Endothelial cell (in vitro differentiated cells): ENCODE data around the gene SIVA1. TPM values are rescaled to one million over a fixed set of nuclear protein-coding genes. Genes with fewer than 3 reads are reported as not detected.
A peak's percentile ranks its signal among the peaks of the same experiment; 100 is the strongest.

Experiments
- DNase-seq: peaks from one replicate; pipeline ENCODE4 v3.0.0; 2021; ENCODE audit warnings: low spot score
- H3K27ac Mint-ChIP-seq: one replicate; pipeline ENCODE4 v1.8.0; 2021; ENCODE audit warnings: mixed read lengths, inconsistent platforms; ENCODE audit not compliant: unreplicated experiment
- H3K27me3 Mint-ChIP-seq: one replicate; pipeline ENCODE4 v1.8.0; 2021; ENCODE audit warnings: mild to moderate bottlenecking, moderate library complexity, mixed read lengths, inconsistent platforms; ENCODE audit not compliant: unreplicated experiment
- H3K36me3 Mint-ChIP-seq: one replicate; pipeline ENCODE4 v1.8.0; 2021; ENCODE audit warnings: mild to moderate bottlenecking, low read depth, mixed read lengths, inconsistent platforms; ENCODE audit not compliant: unreplicated experiment
- H3K4me1 Mint-ChIP-seq: one replicate; pipeline ENCODE4 v1.8.0; 2021; ENCODE audit warnings: mild to moderate bottlenecking, mixed read lengths, inconsistent platforms; ENCODE audit not compliant: unreplicated experiment
- H3K4me3 Mint-ChIP-seq: one replicate; pipeline ENCODE4 v1.8.0; 2021; ENCODE audit warnings: mild to moderate bottlenecking, mixed read lengths, inconsistent platforms; ENCODE audit not compliant: unreplicated experiment
- H3K9me3 Mint-ChIP-seq: one replicate; pipeline ENCODE4 v1.8.0; 2021; ENCODE audit warnings: mixed read lengths, inconsistent platforms; ENCODE audit not compliant: unreplicated experiment
- CTCF ChIP-seq: fragments of 200-600 bp; sonication (generic); IDR thresholded peaks from one replicate; pipeline ENCODE4 v1.5.0; 2021; ENCODE audit warnings: antibody characterized with exemption; ENCODE audit not compliant: unreplicated experiment
- total RNA-seq: library from RNA; stranded (reverse); fragmentation: NEBNext Ultra II Directional; extraction: Animal tissue kit (Norgen Biotek cat#: 25700); gene quantifications from one replicate; pipeline ENCODE4 v1.2.1, GENCODE V29; 2021; ENCODE audit not compliant: unreplicated experiment

SIVA1 gene
- total RNA-seq, 1 donor from 2014 or later = 84.3 TPM

DNA sequence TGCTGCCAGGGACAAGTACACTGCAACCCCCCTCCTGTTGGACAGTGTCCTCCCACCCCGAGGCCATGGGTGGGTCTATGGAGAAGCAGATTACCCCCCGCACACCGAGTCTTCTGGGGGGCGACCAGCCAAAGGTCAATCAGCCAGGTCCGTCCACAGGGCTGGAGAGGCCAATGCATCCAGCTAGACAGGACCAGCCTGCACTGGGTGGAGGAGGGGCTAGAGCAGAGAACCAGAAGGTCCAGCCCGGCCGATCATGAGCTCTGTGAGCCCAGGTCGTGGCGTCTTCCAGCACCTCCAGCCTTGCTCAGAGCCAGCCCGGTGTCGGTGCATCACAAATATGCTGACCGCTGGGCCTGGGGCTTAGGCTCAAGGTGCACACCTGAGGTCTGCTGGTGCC lies 37.1 kb upstream of the SIVA1 start:
- no peaks in the 10 kb centered on the region for H3K4me1 Mint-ChIP-seq
- H3K9me3 Mint-ChIP-seq = no peaks in the 10 kb centered on the region
- H3K4me3 Mint-ChIP-seq = peak overlapping the region; percentile 18
- H3K36me3 Mint-ChIP-seq = peaks cover 16% of the 10 kb centered on the region
- peaks cover 10% of the 10 kb centered on the region for H3K27me3 Mint-ChIP-seq
- no peak overlapping the region for H3K27ac Mint-ChIP-seq
- TF ChIP-seq CTCF = no peak
- DNase-seq = no peak

DNA sequence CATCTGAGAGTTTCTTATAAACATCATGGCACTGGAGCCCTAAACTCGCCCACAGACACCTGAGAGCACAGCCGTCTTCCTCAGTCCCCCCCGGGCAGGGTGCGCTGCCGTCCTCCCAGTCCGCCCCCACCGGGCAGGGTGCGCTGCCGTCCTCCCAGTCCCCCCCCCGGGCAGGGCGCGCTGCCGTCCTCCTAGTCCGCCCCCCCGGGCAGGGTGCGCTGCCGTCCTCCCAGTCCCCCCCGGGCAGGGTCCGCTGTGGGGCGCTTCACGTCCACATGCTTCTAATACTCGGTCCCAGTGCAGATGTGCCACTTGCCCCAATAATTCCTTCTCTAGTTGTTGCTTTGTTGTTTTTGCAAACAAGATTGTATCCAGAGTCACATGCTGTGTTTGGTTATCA lies 35.8 kb upstream of the SIVA1 start:
- peak overlapping the region; percentile 49 for H3K4me3 Mint-ChIP-seq
- H3K9me3 Mint-ChIP-seq = no peaks in the 10 kb centered on the region
- H3K4me1 Mint-ChIP-seq = no peaks in the 10 kb centered on the region
- peak overlapping the region; percentile 34 for H3K27ac Mint-ChIP-seq
- no peak for DNase-seq
- peaks cover 20% of the 10 kb centered on the region for H3K36me3 Mint-ChIP-seq
- H3K27me3 Mint-ChIP-seq = peaks cover 15% of the 10 kb centered on the region
- no peak for TF ChIP-seq CTCF

GRCh38 chr14:104717646-104718045 lies 35.3 kb upstream of the SIVA1 start:
- no peak for DNase-seq
- no peak for TF ChIP-seq CTCF
- peaks cover 18% of the 10 kb centered on the region for H3K27me3 Mint-ChIP-seq
- H3K4me1 Mint-ChIP-seq = peaks cover 2% of the 10 kb centered on the region
- no peaks in the 10 kb centered on the region for H3K9me3 Mint-ChIP-seq
- H3K36me3 Mint-ChIP-seq = peaks cover 23% of the 10 kb centered on the region
- peak overlapping the region; percentile 49 for H3K4me3 Mint-ChIP-seq
- no peak overlapping the region for H3K27ac Mint-ChIP-seq

DNA sequence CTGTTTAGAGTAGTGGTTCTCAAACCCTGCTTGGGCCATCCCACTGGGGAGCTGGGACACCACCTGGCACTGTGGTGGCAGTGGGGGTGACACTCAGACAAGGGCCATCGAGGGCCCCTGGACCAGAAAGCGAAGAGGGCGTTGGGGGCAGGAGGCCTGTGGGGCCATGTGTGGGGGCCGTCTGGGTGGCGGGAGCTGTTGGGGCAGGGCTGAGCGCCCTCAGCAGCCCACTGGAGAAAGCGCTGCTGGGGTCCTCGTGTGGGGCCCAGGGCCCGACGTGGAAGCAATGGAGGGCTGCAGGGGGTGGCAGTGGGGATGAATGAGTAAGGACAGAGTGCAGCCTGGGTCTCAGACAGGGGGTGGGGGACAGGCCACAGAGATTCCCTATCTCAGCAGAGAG lies 34.8 kb upstream of the SIVA1 start:
- no peak for TF ChIP-seq CTCF
- H3K36me3 Mint-ChIP-seq = peaks cover 23% of the 10 kb centered on the region
- no peak for DNase-seq
- H3K27me3 Mint-ChIP-seq = peaks cover 18% of the 10 kb centered on the region
- peaks cover 2% of the 10 kb centered on the region for H3K4me1 Mint-ChIP-seq
- no peak overlapping the region for H3K27ac Mint-ChIP-seq
- H3K4me3 Mint-ChIP-seq = no peak overlapping the region
- no peaks in the 10 kb centered on the region for H3K9me3 Mint-ChIP-seq

- Mint-ChIP-seq H3K9me3 (no peaks in the 10 kb centered on the region), H3K27me3 (peaks cover 18% of the 10 kb centered on the region), H3K4me1 (peaks cover 2% of the 10 kb centered on the region), H3K36me3 (peaks cover 23% of the 10 kb centered on the region), H3K27ac (no peak overlapping the region), H3K4me3 (no peak overlapping the region)
- no peak for TF ChIP-seq CTCF
- DNase-seq = no peak
Measured at GRCh38 chr14:104718871-104719270, 34.1 kb upstream of the SIVA1 start.
